ENCODE data around the gene DNAH2. TPM values are rescaled to one million over a fixed set of nuclear protein-coding genes. Genes with fewer than 3 reads are reported as not detected.

DNAH2 gene
- total RNA-seq, 4 donors from 2014 or later, result 0.19 to 0.95 (median 0.65) TPM

GRCh38 chr17:7744416-7744815 is 26.9 kb downstream of the DNAH2 start:
- ATAC-seq (ENCODE audit: low FRiP score), result no peak
- TF ChIP-seq, protein P1, sequence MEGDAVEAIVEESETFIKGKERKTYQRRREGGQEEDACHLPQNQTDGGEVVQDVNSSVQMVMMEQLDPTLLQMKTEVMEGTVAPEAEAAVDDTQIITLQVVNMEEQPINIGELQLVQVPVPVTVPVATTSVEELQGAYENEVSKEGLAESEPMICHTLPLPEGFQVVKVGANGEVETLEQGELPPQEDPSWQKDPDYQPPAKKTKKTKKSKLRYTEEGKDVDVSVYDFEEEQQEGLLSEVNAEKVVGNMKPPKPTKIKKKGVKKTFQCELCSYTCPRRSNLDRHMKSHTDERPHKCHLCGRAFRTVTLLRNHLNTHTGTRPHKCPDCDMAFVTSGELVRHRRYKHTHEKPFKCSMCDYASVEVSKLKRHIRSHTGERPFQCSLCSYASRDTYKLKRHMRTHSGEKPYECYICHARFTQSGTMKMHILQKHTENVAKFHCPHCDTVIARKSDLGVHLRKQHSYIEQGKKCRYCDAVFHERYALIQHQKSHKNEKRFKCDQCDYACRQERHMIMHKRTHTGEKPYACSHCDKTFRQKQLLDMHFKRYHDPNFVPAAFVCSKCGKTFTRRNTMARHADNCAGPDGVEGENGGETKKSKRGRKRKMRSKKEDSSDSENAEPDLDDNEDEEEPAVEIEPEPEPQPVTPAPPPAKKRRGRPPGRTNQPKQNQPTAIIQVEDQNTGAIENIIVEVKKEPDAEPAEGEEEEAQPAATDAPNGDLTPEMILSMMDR (IDR thresholded peaks at IDR 0.05), result no peak
- DNase-seq (ENCODE audit: low spot score), result no peak

- ATAC-seq (ENCODE audit: low FRiP score), result peak; percentile 43
- peak; percentile 31 for DNase-seq (ENCODE audit: low spot score)
- TF ChIP-seq, protein P1 (IDR thresholded peaks at IDR 0.05), result no peak
Observed at GRCh38 chr17:7745748-7746470, 28.4 kb downstream of the DNAH2 start.

DNA sequence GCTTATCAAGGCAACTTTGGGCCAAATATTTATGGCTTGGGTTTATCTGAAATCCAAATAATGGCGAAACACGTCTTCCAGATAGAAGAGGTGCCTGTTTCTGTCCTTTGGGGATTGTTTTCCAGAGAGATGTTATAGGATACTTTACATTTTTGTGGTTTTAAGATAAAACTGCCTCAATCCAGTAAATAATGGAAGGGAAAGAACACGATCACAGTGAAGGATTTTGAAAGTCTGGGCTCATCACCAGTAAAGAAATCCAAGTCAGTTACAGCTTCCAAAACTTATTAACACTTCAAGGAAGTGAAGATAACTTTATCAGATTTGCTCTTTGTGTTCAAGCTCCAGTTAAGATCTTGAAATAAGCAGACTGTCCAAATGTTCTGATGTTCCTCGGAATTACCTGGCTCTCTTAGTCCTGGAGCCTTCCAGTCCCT is 30.1 kb downstream of the DNAH2 start:
- DNase-seq (ENCODE audit: low spot score), result no peak
- ATAC-seq (ENCODE audit: low FRiP score), result no peak
- TF ChIP-seq, protein P1 (IDR thresholded peaks at IDR 0.05), result no peak

- TF ChIP-seq, protein P1 (IDR thresholded peaks at IDR 0.05), result no peak
- ATAC-seq (ENCODE audit: low FRiP score) (no peak), DNase-seq (ENCODE audit: low spot score) (no peak)
Observed at GRCh38 chr17:7748076-7748775, 30.7 kb downstream of the DNAH2 start.

- no peak for DNase-seq (ENCODE audit: low spot score)
- TF ChIP-seq, protein P1 (IDR thresholded peaks at IDR 0.05), result no peak
- ATAC-seq (ENCODE audit: low FRiP score), result peak; percentile 43
Observed at GRCh38 chr17:7750321-7750821, 32.8 kb downstream of the DNAH2 start.

- TF ChIP-seq, protein P1 (IDR thresholded peaks at IDR 0.05), result no peak
- ATAC-seq (ENCODE audit: low FRiP score), result no peak
- no peak for DNase-seq (ENCODE audit: low spot score)
Observed at GRCh38 chr17:7754656-7755055, 37.1 kb downstream of the DNAH2 start.
